Fibroblast of skin of right biceps (primary cell): Measurements from ENCODE around the gene AJAP1.

Experiments
- DNase-seq: peaks from one replicate; pipeline ENCODE4 v3.0.0-alpha.2; 2013

The AJAP1 gene

DNA sequence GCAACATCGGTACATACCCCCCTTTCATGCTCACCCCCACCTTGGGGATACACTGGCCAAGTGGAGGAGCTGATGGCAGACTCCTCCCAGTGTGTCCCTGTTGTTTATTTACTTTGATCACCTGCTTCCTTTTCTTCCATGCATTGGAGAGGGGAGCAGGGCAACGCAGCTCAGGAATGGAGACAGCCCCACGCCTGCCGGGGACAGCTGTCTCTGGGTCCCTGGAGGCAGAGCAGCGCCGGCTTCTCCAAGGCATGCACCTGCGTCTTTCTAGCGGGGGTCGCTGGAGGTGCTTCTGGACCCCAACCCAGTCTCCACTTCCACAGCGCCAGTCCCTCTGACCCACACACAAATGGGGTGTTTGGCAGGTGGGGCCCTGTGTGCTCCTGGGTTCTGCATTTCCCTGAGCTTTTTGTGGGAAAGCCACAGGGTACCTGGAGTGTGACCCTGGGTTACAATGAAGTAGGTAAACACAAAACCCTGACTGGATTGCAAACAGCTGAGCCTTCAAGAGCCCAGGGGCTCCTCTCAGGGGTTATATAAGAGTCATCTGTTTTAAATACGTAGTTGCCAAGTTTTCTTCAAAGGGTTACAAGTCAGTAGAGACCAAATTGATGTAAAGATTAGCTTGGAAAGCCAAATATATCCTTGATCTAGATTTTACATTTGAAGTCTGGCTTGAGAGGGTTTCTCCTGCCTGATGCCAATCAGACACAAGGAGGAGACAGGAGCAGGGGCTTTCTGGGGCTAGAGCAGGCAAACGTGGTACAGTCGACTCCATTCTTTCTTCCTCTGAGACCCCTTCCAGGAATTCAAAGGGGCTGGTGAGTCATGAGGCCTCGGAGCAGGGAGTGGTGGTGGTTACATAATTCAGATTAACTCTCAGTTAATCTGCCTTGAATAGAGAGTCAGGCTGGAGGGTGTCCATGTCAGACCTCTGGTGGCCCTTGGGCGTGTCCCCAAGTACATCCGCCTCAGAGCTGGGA, 4.5 kb downstream of the AJAP1 start:
- peak; percentile 36 for DNase-seq

DNA sequence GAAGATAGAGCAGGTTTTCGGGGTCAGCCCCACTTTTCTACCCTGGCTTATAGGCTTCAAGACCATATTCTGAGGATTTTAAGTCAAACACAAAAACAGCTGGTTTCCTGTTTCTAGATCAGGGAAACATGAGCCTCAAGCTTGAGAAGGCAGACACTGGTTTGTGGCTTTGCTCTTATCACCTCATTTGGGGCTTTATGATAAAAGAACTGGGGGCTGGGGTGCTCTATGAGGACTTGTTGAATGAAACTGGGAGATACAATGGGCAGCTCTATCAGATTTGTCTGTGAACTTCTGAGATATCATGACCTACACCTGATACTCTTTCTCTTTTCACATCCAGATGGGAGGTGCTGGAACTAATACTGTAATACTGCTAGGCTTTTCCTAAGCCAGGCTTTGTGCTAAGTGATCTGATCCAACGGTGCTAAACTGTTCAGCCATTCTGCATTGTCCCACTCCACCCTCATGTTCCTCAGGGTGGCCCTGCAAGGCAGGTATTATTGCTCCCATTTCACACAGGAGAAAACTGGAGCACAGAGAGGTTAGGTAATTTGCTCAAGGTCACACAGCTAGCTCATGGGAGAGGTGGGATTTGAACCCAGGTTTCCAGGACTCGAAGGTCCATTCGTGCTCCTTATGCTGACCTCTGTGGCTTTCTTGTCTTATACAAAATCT, 6.6 kb downstream of the AJAP1 start:
- no peak for DNase-seq

DNA sequence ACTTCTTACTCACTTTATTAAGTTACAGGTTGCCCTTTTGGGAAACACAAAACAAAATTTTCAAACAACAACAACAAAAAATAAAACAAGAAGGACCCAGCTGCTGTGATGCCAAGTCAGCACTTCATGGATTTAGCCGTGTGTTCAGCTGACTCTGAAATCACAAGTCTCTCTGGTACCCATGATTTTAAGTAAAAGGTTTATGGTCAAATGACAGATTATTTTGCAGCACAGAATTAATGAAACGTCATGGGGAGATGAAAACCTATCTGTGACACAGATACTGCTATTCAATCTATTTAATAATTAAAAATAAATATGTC, 7.1 kb downstream of the AJAP1 start:
- no peak for DNase-seq

- DNase-seq: no peak
Observed at GRCh38 chr1:4662168-4662567, 7.8 kb downstream of the AJAP1 start.

GRCh38 chr1:4662723-4663122, 8.3 kb downstream of the AJAP1 start:
- no peak for DNase-seq

DNA sequence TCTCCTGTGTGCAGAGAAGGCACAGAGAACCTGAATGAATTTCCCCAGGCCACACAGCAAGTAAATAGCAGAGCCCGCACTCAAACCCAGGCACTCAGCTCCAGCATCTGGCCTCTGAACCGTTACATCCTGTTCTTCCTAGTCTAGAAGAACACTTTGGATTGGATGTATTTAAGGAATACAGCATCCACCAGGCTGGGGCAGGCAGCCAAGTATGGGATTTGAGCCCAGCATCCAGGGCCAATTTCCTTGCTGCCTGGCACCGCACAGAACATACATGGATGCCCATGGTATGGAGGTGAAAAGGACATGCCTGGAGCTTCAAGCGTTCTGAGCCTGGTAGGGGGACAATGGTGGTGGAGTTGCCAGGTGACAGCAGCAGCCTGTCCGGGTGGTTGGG, 9.7 kb downstream of the AJAP1 start:
- no peak for DNase-seq

- peak; percentile 36 for DNase-seq
Observed at GRCh38 chr1:4664606-4665005, 10.2 kb downstream of the AJAP1 start.

DNA sequence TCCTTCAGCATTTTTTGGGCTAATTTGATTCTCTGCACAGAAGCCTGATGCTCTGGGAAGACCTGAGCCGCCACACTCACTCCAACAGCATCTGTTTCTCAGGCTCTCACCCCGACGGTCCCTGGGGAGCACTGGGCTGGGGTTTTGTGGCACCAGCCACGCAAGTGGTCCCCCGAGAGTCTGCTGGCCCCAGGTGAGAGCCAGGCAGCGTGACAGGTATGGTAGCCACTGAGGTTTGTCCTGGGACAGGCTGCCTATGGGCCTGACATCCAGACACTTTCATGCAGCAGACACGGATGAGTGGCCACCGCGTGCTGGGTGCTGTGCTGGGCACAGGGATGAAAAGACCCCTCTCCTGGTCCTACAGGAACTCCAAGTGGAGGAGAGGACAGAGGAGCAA, 11.0 kb downstream of the AJAP1 start:
- DNase-seq: no peak

GRCh38 chr1:4666683-4667082, 12.3 kb downstream of the AJAP1 start:
- DNase-seq: peak; percentile 78

DNA sequence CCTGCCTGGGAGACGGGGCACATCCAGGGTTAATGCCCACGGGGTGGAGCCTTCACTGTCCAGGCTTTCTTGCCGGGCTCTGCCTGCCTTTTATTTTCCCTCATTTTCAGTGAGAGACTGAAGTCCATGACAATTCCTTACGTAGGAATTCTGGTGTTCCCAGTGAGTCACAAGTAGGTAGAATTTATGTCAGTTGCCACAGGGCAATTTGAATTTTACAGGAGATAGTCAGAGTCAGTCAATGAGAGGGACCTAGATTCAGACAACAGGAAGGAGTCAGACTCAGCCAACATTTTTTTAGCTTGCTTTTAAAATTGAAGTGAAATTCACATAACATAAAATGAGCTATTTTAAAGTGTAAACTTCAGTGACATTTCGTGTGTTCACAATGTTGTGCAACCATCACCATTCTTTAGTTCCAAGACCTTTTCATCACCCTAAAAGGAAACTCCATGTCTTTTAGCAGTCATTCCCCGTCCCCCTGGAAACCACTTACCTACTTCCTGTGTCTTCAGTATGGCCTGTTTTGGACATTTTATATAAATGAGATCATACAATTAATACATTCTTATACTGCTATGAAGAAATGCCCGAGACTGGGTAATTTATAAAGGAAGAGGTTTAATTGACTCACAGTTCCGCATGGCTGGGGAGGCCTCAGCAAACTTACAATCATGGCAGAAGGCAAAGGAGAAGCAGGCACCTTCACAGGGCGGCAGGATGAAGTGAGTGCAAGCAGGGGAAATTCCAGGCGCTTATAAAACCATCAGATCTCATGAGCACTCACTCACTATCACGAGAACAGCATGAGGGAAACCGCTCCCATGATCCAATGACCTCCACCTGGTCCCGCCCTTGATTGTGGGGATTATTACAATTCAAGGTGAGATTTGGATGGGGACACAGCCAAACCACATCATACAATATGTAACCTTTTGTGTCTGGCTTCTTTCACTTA, 14.6 kb downstream of the AJAP1 start:
- DNase-seq: peak; percentile 93

DNA sequence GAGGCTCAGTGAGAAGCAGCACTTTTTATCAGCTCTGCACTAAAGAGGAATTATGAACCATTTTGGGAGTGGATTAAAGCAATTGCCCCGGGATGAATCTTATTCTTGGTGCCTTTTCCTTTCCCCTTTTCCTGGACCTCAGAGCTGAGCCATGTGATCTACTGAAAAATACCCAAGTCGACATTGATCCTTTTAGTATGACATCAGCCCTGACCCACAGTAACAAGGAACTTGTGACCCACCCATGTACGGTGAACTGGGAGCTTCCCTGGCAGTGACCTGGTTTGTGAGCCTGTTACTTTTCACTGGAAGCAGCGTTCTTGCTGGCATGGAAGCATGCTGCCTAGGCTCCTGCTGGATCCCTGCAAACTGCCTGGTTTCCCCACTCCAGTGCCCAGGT, 15.9 kb downstream of the AJAP1 start:
- no peak for DNase-seq

DNA sequence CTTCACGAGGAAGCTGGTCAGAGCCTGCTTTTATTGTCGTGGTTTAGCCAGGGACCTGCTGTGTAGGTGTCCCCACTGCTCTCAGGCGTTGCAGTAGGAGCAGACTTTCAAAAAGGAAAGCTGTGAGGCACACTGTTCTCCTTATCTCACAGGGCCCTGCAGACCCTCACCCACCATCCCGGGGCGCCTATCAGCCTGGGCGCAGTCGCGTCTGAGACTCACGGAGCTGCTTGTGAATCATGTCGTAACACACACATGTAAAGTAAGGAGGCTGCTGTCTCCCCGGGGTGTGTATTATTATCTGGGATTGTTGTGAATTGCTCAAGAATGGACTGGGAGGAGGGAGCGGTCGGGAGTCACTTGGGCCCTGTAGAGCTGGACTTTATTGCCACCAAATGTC, 17.4 kb downstream of the AJAP1 start:
- no peak for DNase-seq

DNA sequence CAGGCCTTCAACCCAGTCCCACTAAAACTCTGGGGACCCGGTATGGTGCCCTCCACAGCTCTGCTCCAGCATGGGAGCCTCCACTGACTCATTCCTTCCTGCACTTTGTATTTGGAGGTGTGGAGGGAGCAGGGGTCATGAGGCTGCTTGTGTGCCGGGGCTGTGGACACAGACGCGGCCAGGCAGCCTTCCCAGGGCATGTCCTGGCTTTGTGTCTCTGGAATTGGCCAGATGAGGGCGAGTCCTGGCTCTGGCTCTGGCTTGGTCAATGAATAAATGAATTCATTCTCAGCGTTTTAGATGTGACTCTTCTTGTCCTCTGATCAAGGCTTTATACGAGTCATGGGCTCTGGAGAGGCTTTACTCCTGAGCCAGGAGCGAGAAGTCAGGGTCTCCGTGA, 19.1 kb downstream of the AJAP1 start:
- DNase-seq: no peak

GRCh38 chr1:4674117-4674516, 19.7 kb downstream of the AJAP1 start:
- no peak for DNase-seq

DNA sequence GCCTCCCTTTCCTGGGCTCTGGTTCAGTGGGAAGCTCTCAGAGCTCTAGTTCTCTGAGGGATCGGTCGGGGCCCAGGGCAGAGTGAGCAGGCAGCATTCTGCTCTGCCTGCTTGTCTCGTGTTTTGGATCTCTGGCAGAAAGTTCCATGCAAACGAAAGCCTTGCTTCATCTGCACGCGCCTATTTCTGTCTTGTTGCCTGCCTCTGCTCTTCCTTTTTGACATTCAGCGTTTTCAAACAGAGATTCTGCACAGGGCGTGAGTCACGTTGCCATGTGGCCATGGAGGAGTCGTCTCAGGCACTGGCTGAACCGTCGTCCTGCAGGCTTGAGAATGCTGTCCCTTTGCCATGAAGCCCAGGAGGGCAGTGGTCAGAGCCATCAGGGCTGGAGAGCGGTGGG, 20.3 kb downstream of the AJAP1 start:
- DNase-seq: no peak

DNA sequence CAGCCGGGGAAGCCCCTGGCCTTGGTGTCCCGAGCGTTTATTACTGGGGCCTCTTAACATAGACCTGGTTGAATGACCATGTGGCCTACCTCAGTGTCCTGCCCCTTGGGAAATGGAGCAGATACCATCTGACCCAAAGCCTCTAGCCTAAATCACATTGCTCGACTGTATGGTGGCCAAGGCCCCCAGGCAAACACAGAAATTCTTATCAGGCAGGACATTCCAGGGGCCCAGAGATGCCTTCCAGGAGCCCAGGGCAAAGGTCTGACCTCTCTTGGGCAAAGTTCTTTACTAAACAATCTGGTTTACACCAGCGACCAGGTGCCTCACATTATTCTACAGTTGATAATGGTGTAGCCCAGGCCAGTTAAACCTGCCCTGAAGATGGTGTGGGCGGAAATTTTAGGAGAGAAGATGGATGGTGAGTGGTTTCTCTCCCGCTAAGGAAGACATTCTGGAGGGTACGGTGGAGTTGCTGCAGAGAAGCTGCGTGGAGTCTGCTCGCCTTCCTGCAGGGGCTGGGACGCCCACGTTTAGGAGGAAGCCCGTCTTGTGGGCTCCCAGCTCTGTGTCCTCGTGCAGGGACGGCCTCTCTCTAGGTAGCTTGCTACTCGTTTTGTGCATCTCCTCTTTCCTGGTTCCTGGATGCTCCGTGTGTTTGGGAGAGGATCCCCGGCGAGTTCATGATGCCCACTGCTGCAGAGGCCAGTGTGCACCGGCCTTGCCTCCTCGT, 21.2 kb downstream of the AJAP1 start:
- DNase-seq: no peak

- no peak for DNase-seq
Observed at GRCh38 chr1:4676253-4676652, 21.8 kb downstream of the AJAP1 start.

- no peak for DNase-seq
Observed at GRCh38 chr1:4677608-4678007, 23.2 kb downstream of the AJAP1 start.

- DNase-seq: no peak
Observed at GRCh38 chr1:4678066-4678717, 23.8 kb downstream of the AJAP1 start.

DNA sequence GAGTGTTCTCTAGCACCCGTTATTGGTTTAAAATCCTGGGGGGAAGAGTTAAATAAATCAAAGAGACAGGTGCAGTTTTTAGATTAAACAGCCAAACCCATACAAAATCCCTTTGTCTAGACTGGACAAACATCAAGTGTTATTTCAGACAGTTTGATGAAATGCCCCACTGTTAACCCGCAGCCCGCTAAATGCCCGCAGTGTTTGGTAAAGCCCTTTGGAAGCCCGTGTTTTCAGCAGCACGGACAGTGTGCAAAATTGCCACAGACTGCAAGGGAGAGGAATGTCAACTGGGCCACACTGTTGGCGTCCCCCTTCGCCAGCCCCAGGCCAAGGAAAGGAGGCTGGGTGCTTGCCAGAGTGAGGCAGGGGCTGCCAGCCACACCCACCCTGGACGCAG, 26.6 kb downstream of the AJAP1 start:
- no peak for DNase-seq

DNA sequence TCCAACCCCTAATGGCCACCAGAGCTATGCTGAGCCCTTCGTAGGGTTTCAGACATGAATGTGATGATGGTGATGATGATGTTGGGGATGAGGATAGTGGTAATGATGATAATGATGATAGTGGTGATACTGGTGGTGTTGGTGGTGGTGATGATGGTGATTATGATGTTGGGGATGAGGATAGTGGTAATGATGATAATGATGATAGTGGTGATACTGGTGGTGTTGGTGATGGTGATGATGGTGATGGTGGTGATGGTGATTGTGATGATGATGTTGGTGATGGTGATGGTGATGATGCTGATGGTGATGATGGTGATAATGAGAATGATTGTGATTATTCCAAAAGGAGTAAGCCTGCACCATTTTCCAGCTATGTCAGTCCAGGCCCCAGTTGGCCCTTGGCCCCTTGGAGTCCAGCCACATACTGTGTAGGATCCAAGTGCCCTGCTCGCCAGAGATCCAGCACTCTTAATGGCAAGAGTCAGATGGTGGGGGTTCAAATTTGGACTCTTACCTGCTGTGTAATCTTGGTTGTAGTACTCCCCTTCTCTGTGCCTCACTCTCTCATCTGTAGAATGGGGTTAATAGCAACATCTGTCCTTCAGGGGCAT, 28.3 kb downstream of the AJAP1 start:
- no peak for DNase-seq

- DNase-seq: peak; percentile 54
Observed at GRCh38 chr1:4684136-4684535, 29.7 kb downstream of the AJAP1 start.
